NCI-H2081 treated with DMSO at 0.1 percent for 48 hours (cell line): Measurements from ENCODE around the gene C1orf198.

Source experiments
- DNase-seq: peaks from one replicate; lab custom pipeline; 2025; lab: John Stamatoyannopoulos, UW

Gene C1orf198

DNA sequence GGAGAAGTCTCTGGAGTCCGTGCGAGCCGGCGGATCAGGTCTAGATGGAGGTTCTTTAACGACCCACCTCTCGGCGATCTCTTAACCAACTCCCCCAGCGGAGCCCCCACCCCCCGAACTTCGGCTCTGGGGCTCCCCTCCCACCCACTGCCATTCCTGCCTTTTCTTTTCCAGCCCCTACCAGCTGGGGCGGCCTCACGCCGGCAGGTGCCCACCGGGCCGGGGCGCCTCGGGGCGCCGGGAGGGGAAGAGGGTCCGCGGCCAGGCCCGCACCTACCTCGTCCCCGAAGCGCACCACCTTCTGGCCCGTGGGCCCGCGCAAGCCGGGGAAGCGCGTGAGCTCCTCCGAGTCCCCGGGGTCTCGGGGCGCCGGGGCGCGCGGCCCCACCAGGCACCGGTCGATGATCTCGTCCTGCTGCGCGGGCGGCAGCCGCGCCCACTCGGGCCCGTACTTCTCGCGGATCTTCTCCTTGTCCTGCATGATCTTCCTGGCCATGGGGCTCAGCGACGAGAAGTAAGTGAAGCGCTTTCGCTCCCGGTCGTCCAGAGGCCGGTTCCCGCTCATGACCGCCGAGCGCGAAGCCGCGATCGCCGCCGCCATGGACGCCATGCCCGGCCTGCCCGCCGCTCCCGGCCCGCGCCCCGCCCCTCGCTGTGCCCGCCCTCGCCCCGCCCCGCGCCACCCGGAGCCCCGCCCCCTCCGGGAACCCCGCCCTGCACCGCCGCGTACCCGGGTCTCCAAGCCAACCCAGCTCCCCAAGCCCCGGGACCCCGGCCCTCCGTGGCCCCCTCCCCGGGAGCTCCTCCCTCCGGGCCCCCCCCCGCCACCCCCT, at the start of gene C1orf198:
C1orf198 (minus strand) TSS at position 619 of the 833 bp plus-strand sequence; CDS start at position 610, 9 bp downstream.
- DNase-seq = no peak

DNA sequence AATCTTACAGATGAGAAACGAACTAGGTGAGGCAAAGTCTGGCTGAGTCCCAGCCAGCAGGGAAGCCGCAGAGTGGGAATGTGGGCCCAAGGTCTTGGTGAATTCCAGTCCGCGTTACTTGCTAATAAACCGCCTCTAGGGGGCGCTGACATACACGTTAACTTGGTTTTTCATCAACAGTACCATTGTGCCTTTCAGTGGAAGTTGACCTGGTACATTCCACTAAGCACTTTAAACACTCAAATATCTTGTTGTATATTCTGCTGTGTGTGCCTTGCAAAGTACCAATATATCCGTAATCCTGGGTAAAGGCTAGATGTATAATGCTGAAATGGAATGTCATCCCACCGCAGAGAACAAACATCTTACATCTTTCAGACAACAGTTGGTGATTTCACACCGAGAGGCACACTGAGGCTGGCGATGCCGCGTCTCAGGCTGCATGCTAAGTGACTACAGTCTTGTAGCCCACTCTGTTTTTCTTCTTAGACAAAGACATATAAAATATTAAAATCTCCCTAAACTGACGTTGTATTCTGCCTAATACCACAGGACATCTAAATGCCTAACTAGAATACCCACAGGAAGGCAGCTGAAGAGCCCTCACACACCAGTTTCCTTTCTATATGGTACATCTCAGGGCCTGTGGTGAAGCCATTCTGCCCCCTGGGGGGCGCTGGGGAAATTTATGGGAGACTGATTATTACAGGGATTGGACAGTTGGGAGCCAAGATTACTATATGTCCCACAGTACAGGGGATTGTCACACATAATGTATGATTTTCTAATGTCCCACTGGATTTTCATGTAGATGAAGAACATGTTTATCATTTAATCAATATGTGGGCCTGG, 49.2 kb upstream of the C1orf198 start:
- DNase-seq = no peak

- no peak for DNase-seq
These were observed 48.4 kb upstream of the C1orf198 start for GRCh38 chr1:230916587-230917283.

DNA sequence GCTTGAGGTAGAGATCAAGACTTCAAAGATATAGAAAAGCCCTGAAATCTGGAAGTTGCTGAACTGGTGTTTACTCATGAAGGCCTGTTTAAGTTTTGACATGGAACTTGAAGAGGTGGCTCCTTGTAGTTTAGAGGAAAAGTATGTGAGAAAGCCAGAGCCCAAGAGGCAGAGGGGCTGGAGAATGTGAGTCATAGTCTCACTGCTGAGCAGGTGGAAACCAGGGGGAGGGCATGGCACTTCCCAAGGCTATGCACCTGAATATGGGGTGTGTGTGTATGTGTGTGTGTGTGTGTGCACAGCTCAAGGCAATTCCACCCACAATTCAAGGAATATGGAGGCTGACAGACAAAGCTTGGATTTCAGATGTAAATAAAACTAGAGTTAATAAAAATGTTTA, 46.8 kb upstream of the C1orf198 start:
- no peak for DNase-seq

GRCh38 chr1:230913496-230913895, 45.2 kb upstream of the C1orf198 start:
- no peak for DNase-seq

DNA sequence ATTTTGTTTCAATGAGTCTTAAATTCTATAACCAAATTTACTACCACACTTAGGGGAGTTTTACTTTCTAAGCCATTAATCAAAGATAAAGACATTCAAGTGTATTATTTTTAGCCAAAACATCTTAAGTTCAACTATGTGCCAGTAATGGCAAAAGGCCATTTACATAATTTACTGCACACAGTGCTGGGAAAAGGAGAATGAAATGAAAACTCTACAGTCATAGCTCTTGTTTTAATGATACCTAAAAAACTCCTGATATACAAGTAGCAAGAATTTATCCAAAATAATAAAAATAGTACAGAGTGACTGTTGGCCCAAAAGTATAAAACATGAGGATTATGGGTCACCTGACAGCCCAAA, 42.4 kb upstream of the C1orf198 start:
- DNase-seq = no peak

DNA sequence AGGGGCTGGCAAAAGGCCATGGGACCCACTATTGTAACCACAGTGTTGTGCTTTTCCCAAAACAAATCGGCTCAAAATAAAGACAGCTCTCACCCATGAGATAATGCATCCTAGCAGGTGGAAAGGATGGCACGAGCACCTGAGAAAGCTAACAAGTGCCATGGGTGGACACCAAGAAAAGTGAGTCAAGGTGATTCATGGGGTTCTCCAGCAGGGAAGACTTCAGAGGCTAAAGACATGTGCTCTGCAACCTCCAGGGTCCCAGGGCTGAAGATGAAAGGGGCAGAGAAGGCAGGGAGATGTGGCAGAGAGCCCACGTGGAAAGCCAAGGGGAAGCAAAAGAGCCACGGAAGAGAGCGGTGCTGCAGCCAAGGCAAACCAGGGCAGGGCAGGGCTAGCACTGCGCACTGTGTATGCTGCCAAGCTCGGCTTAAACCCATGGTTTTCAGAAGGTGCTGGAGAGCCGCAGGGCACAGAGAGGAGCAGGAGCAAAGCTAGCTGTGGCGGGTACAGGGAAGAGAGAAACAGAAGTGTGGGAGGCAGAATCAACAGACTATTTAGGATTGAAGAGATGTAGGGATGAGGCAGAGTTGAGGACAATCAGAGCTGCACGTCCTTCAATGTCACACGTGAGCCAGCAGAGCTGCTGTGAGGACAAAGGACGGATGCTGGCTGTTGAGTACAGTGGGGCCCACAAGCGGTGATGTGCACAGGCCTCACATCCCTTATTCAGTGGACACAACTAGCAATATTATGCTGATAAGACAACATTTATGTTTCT, 41.8 kb upstream of the C1orf198 start:
- no peak for DNase-seq

DNA sequence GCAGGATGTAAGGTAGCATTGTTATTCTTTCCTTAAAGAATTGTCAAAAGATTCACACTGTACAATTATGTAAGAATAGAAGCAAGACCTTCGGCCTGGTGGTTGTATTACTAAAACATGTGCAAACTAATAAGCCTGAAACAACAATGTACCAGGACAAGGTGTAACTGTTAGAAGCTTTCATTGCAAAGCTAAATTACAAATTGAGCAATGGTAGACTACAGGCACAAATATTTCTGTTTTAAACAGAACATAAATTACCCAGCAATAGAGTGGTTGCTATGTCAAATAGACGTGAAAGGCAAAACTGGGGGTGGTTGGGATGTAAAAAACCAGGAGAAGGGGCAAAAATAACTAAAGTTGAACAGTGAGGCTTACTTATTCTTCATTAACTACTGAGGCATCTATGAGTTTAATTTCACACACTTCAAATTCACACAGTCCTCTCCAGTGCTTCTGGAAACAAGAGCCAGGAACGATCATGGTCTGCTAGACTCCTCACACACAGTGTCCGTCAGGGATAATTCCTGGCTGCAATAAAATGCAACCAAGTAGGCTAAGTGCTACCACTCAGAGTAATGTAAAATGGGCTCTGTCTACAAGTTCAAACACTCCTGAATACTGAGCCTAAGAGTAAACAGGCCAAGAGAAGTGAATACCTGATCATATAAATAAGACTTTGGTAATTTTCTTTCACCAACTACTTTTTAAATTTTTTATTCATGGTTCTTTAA, 39.3 kb upstream of the C1orf198 start:
- no peak for DNase-seq

DNA sequence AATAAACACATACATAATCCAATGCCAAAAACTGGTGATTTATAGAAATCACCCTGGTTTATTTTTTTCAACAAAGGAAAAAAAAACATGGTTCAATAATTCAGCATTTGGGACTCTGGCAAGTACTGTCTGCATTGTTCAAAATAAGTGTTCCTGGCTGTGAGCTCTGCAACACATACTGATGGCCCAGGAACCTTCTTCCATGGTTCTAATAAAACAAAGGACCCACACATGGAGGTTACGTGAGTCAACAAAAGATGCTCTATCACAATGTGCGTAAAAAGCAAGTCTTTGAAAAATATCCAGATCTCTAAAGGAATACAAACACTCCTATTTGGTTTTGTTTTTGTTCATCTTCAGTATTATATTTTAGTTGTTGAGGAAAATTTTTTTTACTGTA, 37.9 kb upstream of the C1orf198 start:
- DNase-seq = no peak

DNA sequence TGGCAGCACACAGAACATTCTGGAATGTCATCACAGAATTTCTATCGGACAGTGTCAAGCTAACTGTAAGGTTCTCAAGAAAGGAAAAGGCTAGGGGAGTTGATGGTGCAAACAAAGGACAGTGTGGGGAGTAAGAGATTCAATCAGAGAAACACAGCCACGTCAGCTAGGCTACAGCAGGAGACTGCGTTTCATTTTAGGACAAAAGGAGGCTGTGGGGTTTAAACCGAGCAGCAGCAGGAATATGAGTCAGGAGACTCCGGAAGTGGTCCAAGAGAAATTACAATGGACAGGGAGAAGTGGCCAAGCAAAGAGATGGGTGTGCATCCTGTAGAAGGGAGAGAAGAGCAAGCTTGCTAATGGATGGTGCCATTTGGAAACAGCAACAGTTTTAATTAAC, 37.4 kb upstream of the C1orf198 start:
- no peak for DNase-seq

DNA sequence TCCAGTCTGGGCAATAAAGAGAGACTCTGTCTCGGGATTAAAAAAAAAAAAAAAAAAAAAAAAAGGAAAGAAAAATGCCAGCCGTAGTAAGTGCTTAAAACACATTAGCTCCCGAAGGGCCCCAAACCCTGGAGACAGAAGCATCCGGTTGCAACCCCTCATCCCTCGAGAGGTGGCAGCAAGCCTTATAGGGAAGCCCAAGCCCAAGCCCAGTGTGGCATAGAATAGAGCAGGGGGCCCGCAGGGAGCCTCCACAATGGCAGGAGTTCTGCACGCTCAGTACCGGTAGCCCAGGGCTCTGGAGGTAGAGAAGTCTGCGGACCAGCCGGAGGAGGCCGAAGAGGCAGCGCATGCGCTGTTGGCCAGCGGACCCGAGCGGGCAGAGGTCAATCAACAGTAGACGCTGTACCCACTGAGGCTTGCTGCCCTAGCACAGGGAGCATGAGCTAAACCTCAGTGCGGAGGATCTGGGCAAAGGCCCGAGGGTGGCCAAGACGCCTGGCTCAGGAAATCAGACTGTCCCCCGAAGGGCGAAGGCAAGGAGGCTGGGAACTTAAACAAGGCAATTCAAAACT, 34.1 kb upstream of the C1orf198 start:
- no peak for DNase-seq

DNA sequence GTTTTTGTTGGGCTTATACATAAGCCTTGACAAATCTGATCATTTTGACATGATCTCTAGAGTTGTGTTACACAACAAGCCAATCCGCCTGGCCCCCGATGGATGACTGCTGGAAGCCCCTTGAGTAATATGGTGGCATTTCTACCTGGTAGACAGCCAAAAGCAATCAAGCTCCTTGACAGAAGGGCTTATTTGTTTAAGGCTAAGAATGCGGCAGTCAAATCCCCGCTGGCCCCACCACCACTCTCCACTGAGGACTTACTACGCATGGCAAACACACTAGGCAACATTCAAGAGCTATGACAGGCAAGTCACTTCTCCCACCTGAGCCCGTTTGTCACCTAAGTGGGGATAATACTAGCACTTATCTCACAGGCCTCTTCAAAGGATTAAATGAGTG, 33.4 kb upstream of the C1orf198 start:
- DNase-seq = no peak

GRCh38 chr1:230900984-230901383, 32.7 kb upstream of the C1orf198 start:
- no peak for DNase-seq

- DNase-seq = no peak
These were observed 31.5 kb upstream of the C1orf198 start for GRCh38 chr1:230899841-230900251.

- no peak for DNase-seq
These were observed 30.4 kb upstream of the C1orf198 start for GRCh38 chr1:230898748-230899147.

DNA sequence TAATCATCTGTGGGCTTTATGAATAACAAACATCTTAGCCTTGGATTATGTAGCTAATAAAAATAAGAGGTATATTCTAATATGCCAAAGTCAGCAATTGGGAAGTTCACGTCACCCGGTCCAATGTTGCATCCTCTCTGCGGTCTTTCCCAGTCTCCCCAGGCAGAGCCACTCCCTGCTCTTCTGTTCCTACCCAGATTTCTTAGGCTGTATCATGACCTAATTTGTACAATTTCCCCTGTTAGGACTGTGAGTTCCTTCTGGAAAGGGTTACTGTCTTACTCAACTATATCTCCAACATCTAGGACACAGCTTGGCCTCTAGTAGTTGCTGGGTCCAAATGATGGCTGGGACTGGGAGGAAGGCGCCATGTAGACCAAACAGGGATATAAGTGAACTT, 29.8 kb upstream of the C1orf198 start:
- DNase-seq = no peak

GRCh38 chr1:230896779-230897178, 28.5 kb upstream of the C1orf198 start:
- no peak for DNase-seq

DNA sequence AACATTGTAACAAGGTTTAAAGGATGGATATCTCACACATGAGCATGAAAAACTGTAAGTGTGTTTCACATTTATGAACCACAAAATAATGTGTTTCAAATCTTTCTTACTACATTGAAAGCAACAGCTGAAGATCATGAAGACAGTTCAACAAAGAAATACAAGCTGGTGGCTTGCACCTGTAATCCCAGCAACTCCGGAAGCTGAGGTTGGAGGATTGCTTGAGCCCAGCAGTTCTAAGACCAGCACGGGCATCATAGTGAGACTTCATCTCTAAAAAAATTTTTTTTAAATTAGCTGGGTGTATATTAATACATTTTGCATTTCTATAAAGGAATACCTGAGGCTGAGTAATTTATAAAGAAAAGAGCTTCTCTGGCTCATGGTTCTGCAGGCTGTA, 27.1 kb upstream of the C1orf198 start:
- no peak for DNase-seq

GRCh38 chr1:230894664-230895063, 26.3 kb upstream of the C1orf198 start:
- no peak for DNase-seq

GRCh38 chr1:230894032-230894431, 25.7 kb upstream of the C1orf198 start:
- DNase-seq = no peak

DNA sequence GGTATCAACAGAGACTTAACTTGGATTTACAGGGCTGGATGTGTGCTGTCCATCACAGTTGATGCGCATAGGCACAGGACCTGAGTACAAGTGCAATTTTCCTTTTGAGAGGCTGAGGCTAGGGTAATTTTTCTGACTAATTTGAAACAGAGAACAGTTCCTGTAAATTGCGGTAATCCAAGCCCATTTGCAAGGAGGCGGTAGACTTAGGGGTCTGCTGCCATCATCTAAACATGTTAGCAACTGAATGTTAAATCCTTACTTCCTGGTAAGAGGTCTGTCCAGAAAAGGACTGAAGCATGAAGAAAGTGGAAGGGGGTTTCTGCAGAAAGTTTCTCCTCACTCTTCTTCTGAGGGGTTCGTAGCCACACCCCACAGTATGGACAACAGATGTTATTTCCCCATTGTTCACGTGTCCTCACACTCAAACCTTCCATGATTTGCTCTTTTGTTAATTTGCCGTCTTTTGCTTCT, 23.7 kb upstream of the C1orf198 start:
- no peak for DNase-seq
